Measurements from ENCODE around the gene OGFR.

OGFR gene

DNA sequence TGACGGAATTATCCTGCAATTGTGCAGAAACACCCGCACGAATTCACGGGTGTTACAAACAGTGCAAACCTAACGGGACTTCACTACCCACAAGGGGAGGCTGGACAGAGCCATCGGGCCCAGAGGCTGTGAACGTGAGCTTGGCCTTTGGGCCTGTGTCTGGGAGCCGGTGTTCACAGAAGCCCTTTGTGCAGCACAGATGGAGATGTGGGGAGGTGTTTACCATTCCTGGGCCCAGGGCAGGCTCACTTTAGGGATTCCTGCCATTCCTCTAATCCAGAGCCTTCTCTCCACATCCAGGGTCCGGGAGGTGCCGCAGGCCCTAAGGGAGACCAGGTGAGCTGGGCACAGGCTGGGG, 27.2 kb downstream of the OGFR start:
- DNase-seq (ENCODE audit: insufficient read length, low spot score) (no peak), FAIRE-seq (peak; percentile 66)
- TF ChIP-seq POU2F2 (IDR thresholded peaks at IDR 0.05; ENCODE audit: low read depth, low read length), result no peak
- no peak for TF ChIP-seq SPI1 (IDR thresholded peaks at IDR 0.05; ENCODE audit: low read depth, low read length)
- no peak for TF ChIP-seq PAX5 (IDR thresholded peaks at IDR 0.05; ENCODE audit: insufficient read depth, low read length, severe bottlenecking)
- TF ChIP-seq POLR2A (IDR thresholded peaks at IDR 0.05; ENCODE audit: low read depth, low read length), result no peak
- no peak for TF ChIP-seq POLR2AphosphoS5 (IDR thresholded peaks at IDR 0.05; ENCODE audit: low read depth, low read length)
- TF ChIP-seq TAF1 (IDR thresholded peaks at IDR 0.05; ENCODE audit: low read depth, low read length), result no peak

DNA sequence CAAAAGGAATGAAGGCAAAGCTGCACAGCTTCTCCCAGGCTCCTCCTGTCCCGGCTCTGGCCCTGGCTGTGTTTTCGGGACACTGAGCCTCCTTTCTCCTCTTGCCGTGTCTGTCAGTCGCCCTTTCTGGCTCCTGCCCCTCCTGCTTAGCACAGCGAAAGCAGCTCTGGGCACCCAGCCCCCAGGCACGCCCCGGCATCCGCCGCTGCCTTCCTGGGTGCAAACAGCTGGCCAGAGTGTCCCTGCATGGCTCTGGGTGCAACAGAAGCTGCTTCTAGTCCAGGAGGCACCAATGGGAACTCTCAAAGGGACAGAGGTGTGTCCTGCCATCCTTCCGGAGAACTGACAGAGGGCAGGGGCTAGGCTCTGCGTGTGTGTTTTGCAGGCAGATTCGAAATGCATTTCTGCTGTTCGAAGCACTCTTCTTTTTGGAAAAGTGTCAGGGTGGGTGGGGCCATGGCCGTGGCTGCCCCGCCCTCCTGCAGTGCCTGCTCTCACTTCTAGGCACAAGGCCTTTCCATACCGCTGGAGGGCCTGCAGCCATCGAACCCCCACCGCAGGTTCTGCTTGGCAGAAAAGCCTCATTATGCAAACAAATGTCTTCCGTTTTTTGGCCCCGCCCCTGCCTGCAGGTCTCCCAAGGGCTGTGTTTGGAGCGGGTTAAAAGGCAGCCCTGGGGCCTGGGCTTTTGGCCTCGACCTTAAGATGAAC, 27.7 kb downstream of the OGFR start:
- TF ChIP-seq PAX5 (IDR thresholded peaks at IDR 0.05; ENCODE audit: insufficient read depth, low read length, severe bottlenecking), result no peak
- TF ChIP-seq POLR2AphosphoS5 (IDR thresholded peaks at IDR 0.05; ENCODE audit: low read depth, low read length), result no peak
- 0 out of 2 replicates have a peak, but pooled peaks have one; percentile 27 for TF ChIP-seq SPI1 (IDR thresholded peaks at IDR 0.05; ENCODE audit: low read depth, low read length)
- peak; percentile 93 for TF ChIP-seq POU2F2 (IDR thresholded peaks at IDR 0.05; ENCODE audit: low read depth, low read length)
- TF ChIP-seq TAF1 (IDR thresholded peaks at IDR 0.05; ENCODE audit: low read depth, low read length), result no peak
- TF ChIP-seq POLR2A (IDR thresholded peaks at IDR 0.05; ENCODE audit: low read depth, low read length), result no peak
- FAIRE-seq, result peak; percentile 91
- peak; percentile 83 for DNase-seq (ENCODE audit: insufficient read length, low spot score)

DNA sequence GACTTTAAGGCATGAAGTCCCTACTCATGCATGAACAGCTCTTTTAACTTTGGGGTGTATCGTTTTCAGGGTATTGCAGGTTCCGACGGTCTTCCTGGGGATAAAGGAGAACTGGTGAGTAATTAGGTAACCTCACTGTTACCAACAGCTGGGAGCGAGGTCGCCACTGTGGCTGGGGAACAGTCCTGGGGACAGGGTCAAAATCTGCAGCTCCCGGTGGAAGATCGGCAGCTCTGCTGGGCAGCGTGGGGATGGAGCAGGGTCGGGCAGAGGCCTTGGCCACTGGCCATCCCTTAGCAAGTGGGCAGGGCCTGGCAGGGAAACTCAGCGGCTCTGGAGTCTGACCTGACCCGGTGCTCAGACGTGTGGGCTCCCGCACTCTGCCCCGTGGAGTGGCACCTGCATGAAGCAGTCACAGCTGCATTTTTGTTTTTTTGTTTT, 28.3 kb downstream of the OGFR start:
- FAIRE-seq (no peak), DNase-seq (ENCODE audit: insufficient read length, low spot score) (no peak)
- TF ChIP-seq POLR2AphosphoS5 (IDR thresholded peaks at IDR 0.05; ENCODE audit: low read depth, low read length), result no peak
- TF ChIP-seq SPI1 (IDR thresholded peaks at IDR 0.05; ENCODE audit: low read depth, low read length), result no peak
- no peak for TF ChIP-seq POU2F2 (IDR thresholded peaks at IDR 0.05; ENCODE audit: low read depth, low read length)
- no peak for TF ChIP-seq POLR2A (IDR thresholded peaks at IDR 0.05; ENCODE audit: low read depth, low read length)
- no peak for TF ChIP-seq TAF1 (IDR thresholded peaks at IDR 0.05; ENCODE audit: low read depth, low read length)
- TF ChIP-seq PAX5 (IDR thresholded peaks at IDR 0.05; ENCODE audit: insufficient read depth, low read length, severe bottlenecking), result no peak

DNA sequence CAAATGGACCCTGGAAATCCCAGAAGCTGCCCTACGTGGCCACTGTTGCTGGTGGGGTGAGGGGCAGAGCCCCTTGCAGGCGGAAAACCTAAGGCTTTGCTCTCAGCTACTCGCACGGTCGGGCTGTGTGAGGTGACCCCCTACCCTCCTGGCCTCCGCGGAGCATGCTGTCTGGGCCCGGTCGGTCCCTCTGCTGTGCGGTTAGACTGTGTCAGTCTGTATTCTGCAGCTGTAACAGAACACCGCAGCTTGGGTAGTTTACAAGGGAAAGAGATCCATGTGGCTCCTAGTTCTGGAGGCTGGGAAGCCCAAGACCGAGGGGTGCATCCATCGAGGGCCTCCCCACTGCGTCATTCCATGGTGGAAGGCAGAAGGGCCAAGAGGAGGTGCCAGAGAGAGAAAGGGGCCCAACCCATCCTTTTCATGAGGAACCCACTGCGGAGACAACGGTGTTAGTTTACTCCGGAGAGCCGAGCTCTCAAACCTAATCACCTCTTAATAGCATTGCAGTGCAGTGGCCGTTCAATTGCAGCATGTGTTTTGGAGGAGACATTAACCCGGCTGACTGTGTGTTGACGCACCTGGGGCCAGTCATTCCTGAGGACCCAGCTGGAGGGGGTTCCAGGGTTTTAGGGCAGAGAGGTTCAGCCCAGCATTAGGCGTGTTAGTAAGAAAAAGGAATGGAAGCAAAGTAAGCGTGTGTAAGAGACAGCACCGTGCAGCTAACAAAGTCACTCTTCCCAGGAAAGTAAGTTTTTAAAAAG, 30.5 kb downstream of the OGFR start:
- no peak for DNase-seq (ENCODE audit: insufficient read length, low spot score)
- TF ChIP-seq TAF1 (IDR thresholded peaks at IDR 0.05; ENCODE audit: low read depth, low read length) (no peak), POLR2A (IDR thresholded peaks at IDR 0.05; ENCODE audit: low read depth, low read length) (no peak), POLR2AphosphoS5 (IDR thresholded peaks at IDR 0.05; ENCODE audit: low read depth, low read length) (no peak), POU2F2 (IDR thresholded peaks at IDR 0.05; ENCODE audit: low read depth, low read length) (no peak)
- FAIRE-seq, result no peak

DNA sequence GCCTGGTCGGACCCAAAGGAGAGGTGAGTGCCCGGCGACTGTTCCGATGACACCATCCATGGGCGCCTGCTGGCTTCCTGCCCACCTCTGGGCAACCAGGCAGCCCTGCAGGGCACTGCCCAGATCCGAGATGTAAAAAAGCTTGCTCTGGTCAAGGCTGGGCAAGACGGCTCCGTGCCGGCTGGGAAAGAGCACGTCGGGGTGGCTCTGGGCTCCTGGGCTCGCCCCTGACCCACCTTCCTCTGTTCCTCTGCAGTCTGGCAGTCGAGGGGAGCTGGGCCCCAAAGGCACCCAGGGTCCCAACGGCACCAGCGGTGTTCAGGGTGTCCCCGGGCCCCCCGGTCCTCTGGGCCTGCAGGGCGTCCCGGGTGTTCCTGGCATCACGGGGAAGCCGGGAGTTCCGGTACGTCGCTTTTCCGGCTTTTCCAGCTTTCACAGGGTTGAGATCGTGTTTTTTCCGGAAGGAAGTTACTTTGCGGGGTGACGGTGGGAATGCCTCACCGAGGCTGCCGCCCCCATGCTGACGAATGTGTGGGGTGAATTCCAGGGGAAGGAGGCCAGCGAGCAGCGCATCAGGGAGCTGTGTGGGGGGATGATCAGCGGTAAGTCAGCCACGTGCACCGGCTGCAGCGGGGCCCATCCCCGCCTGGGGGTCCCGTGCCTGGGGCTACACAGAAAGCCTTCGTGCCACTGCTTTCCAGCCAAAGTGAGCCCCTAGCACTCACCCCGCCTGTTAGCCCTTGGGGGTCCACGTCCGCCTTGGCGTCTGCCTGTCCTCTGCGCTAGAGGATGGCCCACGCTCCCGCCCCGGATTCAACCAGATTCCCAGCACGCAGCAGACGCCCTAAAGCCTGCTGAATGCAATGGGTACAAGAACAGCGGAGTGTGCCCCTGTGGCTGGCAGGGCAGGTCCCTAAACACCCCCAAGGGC, 31.6 kb downstream of the OGFR start:
- TF ChIP-seq POU2F2 (IDR thresholded peaks at IDR 0.05; ENCODE audit: low read depth, low read length) (no peak), SPI1 (IDR thresholded peaks at IDR 0.05; ENCODE audit: low read depth, low read length) (no peak)
- DNase-seq (ENCODE audit: insufficient read length, low spot score) (no peak), FAIRE-seq (no peak)

DNA sequence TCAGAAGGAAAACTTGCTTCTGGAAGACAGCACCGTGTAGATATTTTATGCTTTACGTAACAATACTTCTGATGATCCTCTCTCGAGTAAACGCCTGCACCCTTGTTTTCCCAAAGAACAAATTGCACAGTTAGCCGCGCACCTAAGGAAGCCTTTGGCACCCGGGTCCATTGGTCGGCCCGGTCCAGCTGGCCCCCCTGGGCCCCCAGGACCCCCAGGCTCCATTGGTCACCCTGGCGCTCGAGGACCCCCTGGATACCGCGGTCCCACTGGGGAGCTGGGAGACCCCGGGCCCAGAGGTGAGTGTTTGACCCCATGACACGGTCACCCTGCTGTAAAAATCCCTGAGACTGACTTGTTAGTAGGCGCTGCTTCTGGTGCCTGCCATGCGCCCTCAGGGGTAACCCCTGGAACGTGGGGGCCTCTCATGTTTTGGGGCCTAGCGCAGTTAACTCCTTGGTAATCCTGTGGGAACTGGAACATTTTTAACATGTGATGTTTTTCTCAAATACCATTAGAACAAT, 32.4 kb downstream of the OGFR start:
- FAIRE-seq (no peak), DNase-seq (ENCODE audit: insufficient read length, low spot score) (no peak)
- TF ChIP-seq POLR2AphosphoS5 (IDR thresholded peaks at IDR 0.05; ENCODE audit: low read depth, low read length) (no peak), PAX5 (IDR thresholded peaks at IDR 0.05; ENCODE audit: insufficient read depth, low read length, severe bottlenecking) (no peak), POLR2A (IDR thresholded peaks at IDR 0.05; ENCODE audit: low read depth, low read length) (no peak), TAF1 (IDR thresholded peaks at IDR 0.05; ENCODE audit: low read depth, low read length) (no peak), POU2F2 (IDR thresholded peaks at IDR 0.05; ENCODE audit: low read depth, low read length) (no peak)

DNA sequence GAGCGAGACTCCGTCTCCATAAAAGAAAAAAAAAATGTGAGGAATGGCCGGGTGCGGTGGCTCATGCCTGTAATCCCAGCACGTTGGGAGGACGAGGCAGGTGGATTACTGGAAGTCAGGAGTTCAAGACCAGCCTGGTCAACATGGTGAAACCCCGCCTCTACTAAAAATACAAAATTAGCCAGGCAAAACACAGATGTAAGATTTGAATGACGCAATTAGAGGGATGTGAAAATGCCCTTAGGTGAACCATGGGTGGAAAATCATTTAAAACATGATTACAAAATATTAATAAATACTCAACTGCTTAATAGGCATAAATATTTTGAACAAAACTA, 33.1 kb downstream of the OGFR start:
- FAIRE-seq (no peak), DNase-seq (ENCODE audit: insufficient read length, low spot score) (no peak)
- no peak for TF ChIP-seq POU2F2 (IDR thresholded peaks at IDR 0.05; ENCODE audit: low read depth, low read length)
- TF ChIP-seq SPI1 (IDR thresholded peaks at IDR 0.05; ENCODE audit: low read depth, low read length), result 0 out of 2 replicates have a peak, but pooled peaks have one; percentile 30

DNA sequence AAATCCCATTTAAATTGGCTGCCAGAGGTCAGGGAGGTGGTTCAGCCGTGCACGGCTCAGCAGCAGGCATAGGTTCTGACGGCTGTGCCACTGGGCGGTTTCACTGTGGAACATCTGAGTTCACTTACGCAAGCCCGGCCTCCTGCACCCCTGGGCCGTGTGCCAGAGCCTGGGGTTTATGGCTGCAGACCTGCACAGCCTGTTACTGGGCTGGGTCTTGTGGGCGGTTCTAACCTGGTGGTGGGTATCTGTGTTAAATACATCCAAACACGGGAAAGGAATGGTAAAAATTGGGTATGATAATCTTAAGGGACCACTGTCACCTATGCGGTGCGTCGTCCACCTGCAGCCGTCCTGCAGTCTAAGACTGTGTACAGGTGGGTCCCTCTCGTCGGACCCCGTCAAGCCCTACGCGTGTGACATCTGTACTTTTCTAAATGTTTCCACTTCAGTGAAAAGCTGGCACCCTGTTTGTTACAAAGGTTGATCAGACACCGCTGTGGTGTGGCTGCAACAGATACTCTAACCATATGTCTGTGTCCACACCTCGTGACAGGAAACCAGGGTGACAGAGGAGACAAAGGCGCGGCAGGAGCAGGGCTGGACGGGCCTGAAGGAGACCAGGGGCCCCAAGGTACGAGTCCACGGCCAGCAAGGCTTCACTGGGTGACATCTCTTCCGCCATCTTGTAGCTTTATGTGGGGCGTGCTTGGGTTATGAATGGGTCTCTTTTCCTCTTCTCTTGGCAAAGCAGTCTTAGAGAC, 33.7 kb downstream of the OGFR start:
- FAIRE-seq (peak; percentile 87), DNase-seq (ENCODE audit: insufficient read length, low spot score) (no peak)
- TF ChIP-seq POLR2AphosphoS5 (IDR thresholded peaks at IDR 0.05; ENCODE audit: low read depth, low read length) (no peak), TAF1 (IDR thresholded peaks at IDR 0.05; ENCODE audit: low read depth, low read length) (no peak), POLR2A (IDR thresholded peaks at IDR 0.05; ENCODE audit: low read depth, low read length) (no peak), PAX5 (IDR thresholded peaks at IDR 0.05; ENCODE audit: insufficient read depth, low read length, severe bottlenecking) (no peak), POU2F2 (IDR thresholded peaks at IDR 0.05; ENCODE audit: low read depth, low read length) (no peak), SPI1 (IDR thresholded peaks at IDR 0.05; ENCODE audit: low read depth, low read length) (no peak)

DNA sequence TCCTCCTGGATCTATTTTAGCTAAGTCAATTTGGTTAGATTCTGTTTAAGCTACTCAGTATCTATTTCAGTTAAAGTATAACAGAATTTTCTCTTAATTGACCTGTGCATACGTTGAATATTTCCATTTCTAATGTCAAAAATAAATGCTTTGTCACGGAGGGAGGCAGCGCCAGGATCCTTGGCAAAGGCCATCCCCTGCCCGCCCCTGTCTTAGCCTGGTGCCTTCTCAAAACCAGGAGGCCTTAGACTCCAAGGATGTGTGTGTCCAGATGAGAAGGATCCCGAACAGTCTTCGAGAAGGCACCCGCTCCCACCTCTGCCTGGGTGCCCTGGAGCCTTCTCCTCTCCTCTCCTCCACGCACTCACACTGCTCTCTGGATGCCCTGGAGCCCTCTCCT, 34.6 kb downstream of the OGFR start:
- no peak for DNase-seq (ENCODE audit: insufficient read length, low spot score)
- no peak for FAIRE-seq
- TF ChIP-seq POLR2AphosphoS5 (IDR thresholded peaks at IDR 0.05; ENCODE audit: low read depth, low read length) (no peak), TAF1 (IDR thresholded peaks at IDR 0.05; ENCODE audit: low read depth, low read length) (no peak), SPI1 (IDR thresholded peaks at IDR 0.05; ENCODE audit: low read depth, low read length) (no peak), POU2F2 (IDR thresholded peaks at IDR 0.05; ENCODE audit: low read depth, low read length) (no peak), POLR2A (IDR thresholded peaks at IDR 0.05; ENCODE audit: low read depth, low read length) (no peak), PAX5 (IDR thresholded peaks at IDR 0.05; ENCODE audit: insufficient read depth, low read length, severe bottlenecking) (no peak)
